Activated naive CD4-positive, alpha-beta T cell treated with anti-CD3 and anti-CD28 coated beads, Interleukin-2, amount 50 U/mL, for 72 hours (primary cell): Measurements from ENCODE around the gene SCN10A. TPM values are rescaled to one million over a fixed set of nuclear protein-coding genes. Genes with fewer than 3 reads are reported as not detected.
A peak's percentile ranks its signal among the peaks of the same experiment; 100 is the strongest.

Experiments
- ATAC-seq, 2 donors: fragments of 150-1000 bp; cut with Tn5 transposase; 2 replicates each; pipeline ENCODE4 v1.10.0; 2021; ENCODE audit warnings: mild to moderate bottlenecking in 2 of 2, moderate library complexity in 2 of 2
- DNase-seq, 2 donors: peaks; one replicate each; pipeline ENCODE4 v3.0.0; 2021 to 2022; ENCODE audit warnings: low spot score in 2 of 2
- H3K27ac Mint-ChIP-seq, 2 donors: one replicate each; pipeline ENCODE4 v1.8.0; 2022; ENCODE audit warnings: mild to moderate bottlenecking in 2 of 2, mixed read lengths in 2 of 2
- H3K36me3 Mint-ChIP-seq, 2 donors: one replicate each; pipeline ENCODE4 v1.8.0; 2022; ENCODE audit warnings: mixed read lengths in 2 of 2
- H3K9me3 Mint-ChIP-seq, 2 donors: one replicate each; pipeline ENCODE4 v1.8.0; 2022; ENCODE audit warnings: mixed read lengths in 2 of 2
- total RNA-seq, 2 donors: library from RNA; stranded (reverse); gene quantifications; one replicate each; pipeline ENCODE4 v1.2.3, GENCODE V29; 2022

SCN10A gene
- total RNA-seq, 2 donors from 2014 or later: not detected

- DNase-seq: no peak
- ATAC-seq: no peak
- H3K27ac Mint-ChIP-seq: no peak overlapping the region
- H3K36me3 Mint-ChIP-seq: no peaks in the 10 kb centered on the region
- H3K9me3 Mint-ChIP-seq: no peaks in the 10 kb centered on the region
Measured at GRCh38 chr3:38702231-38702630, 113.8 kb downstream of the SCN10A start.

- no peak overlapping the region for H3K27ac Mint-ChIP-seq
- no peaks in the 10 kb centered on the region for H3K36me3 Mint-ChIP-seq
Measured at GRCh38 chr3:38698760-38699159, 117.3 kb downstream of the SCN10A start.

GRCh38 chr3:38698061-38698460 lies 118.0 kb downstream of the SCN10A start:
- DNase-seq (no peak), ATAC-seq (no peak)
- H3K36me3 Mint-ChIP-seq: no peaks in the 10 kb centered on the region
- peaks cover 0 to 3% of the 10 kb centered on the region in 2 donors for H3K9me3 Mint-ChIP-seq
- no peak overlapping the region for H3K27ac Mint-ChIP-seq

More at GRCh38 chr3:38698760-38699159, 117.3 kb downstream of the SCN10A start:
- DNase-seq (no peak), ATAC-seq (no peak)
- H3K9me3 Mint-ChIP-seq: peaks cover 0 to 3% of the 10 kb centered on the region in 2 donors

GRCh38 chr3:38696034-38696433 lies 120.0 kb downstream of the SCN10A start:
- no peak overlapping the region for H3K27ac Mint-ChIP-seq
- peaks cover 0 to 3% of the 10 kb centered on the region in 2 donors for H3K9me3 Mint-ChIP-seq
- DNase-seq (no peak), ATAC-seq (no peak)
- H3K36me3 Mint-ChIP-seq: no peaks in the 10 kb centered on the region

GRCh38 chr3:38690185-38690584 lies 125.8 kb downstream of the SCN10A start:
- H3K36me3 Mint-ChIP-seq: no peaks in the 10 kb centered on the region

GRCh38 chr3:38689774-38690173 lies 126.2 kb downstream of the SCN10A start:
- ATAC-seq (no peak), DNase-seq (no peak)
- Mint-ChIP-seq H3K27ac (no peak overlapping the region), H3K9me3 (no peaks in the 10 kb centered on the region), H3K36me3 (no peaks in the 10 kb centered on the region)

More at GRCh38 chr3:38690185-38690584, 125.8 kb downstream of the SCN10A start:
- no peak for ATAC-seq
- peaks cover 0 to 3% of the 10 kb centered on the region in 2 donors for H3K9me3 Mint-ChIP-seq
- no peak overlapping the region for H3K27ac Mint-ChIP-seq
- DNase-seq: no peak

- ATAC-seq (no peak), DNase-seq (no peak)
- no peaks in the 10 kb centered on the region for H3K9me3 Mint-ChIP-seq
- H3K36me3 Mint-ChIP-seq: no peaks in the 10 kb centered on the region
- no peak overlapping the region for H3K27ac Mint-ChIP-seq
Measured at GRCh38 chr3:38689346-38689745, 126.7 kb downstream of the SCN10A start.

- Mint-ChIP-seq H3K27ac (no peak overlapping the region), H3K36me3 (no peaks in the 10 kb centered on the region)
- no peak for ATAC-seq
Measured at GRCh38 chr3:38687321-38687720, 128.7 kb downstream of the SCN10A start.

GRCh38 chr3:38684546-38684945 lies 131.5 kb downstream of the SCN10A start:
- Mint-ChIP-seq H3K36me3 (no peaks in the 10 kb centered on the region), H3K27ac (no peak overlapping the region), H3K9me3 (no peaks in the 10 kb centered on the region)
- ATAC-seq: no peak
- no peak for DNase-seq

More at GRCh38 chr3:38687321-38687720, 128.7 kb downstream of the SCN10A start:
- DNase-seq: no peak
- H3K9me3 Mint-ChIP-seq: no peaks in the 10 kb centered on the region

GRCh38 chr3:38669668-38670067 lies 146.3 kb downstream of the SCN10A start:
- DNase-seq (no peak), ATAC-seq (no peak)
- Mint-ChIP-seq H3K9me3 (no peaks in the 10 kb centered on the region), H3K27ac (no peak overlapping the region), H3K36me3 (no peaks in the 10 kb centered on the region)

GRCh38 chr3:38662544-38662943 lies 153.5 kb downstream of the SCN10A start:
- peaks cover 0 to 16% of the 10 kb centered on the region in 2 donors for H3K36me3 Mint-ChIP-seq
- ATAC-seq (no peak), DNase-seq (no peak)
- peaks cover 4 to 5% of the 10 kb centered on the region in 2 donors for H3K9me3 Mint-ChIP-seq
- no peak overlapping the region for H3K27ac Mint-ChIP-seq

- no peak for DNase-seq
- Mint-ChIP-seq H3K9me3 (peaks cover 4 to 5% of the 10 kb centered on the region in 2 donors), H3K36me3 (peaks cover 0 to 16% of the 10 kb centered on the region in 2 donors), H3K27ac (no peak overlapping the region)
- ATAC-seq: no peak
Measured at GRCh38 chr3:38658841-38659240, 157.2 kb downstream of the SCN10A start.

- ATAC-seq (no peak), DNase-seq (no peak)
- Mint-ChIP-seq H3K36me3 (peaks cover 0 to 9% of the 10 kb centered on the region in 2 donors), H3K9me3 (no peaks in the 10 kb centered on the region), H3K27ac (peak overlapping the region in 1 of 2 donors; percentile 75)
Measured at GRCh38 chr3:38657369-38657768, 158.6 kb downstream of the SCN10A start.

- DNase-seq (peak in 1 of 2 donors; percentile 27), ATAC-seq (peak; percentile 45 to 70)
- no peaks in the 10 kb centered on the region for H3K36me3 Mint-ChIP-seq
- no peaks in the 10 kb centered on the region for H3K9me3 Mint-ChIP-seq
- no peak overlapping the region for H3K27ac Mint-ChIP-seq
Measured at GRCh38 chr3:38655708-38656300, 160.2 kb downstream of the SCN10A start.

- DNase-seq: no peak
- no peaks in the 10 kb centered on the region for H3K9me3 Mint-ChIP-seq
- H3K36me3 Mint-ChIP-seq: no peaks in the 10 kb centered on the region
- no peak for ATAC-seq
- H3K27ac Mint-ChIP-seq: no peak overlapping the region
Measured at GRCh38 chr3:38653685-38654537, 162.1 kb downstream of the SCN10A start.

- Mint-ChIP-seq H3K9me3 (no peaks in the 10 kb centered on the region), H3K27ac (no peak overlapping the region), H3K36me3 (no peaks in the 10 kb centered on the region)
- ATAC-seq (no peak), DNase-seq (no peak)
Measured at GRCh38 chr3:38652934-38653333, 163.1 kb downstream of the SCN10A start.

- DNase-seq (peak; percentile 72 to 76), ATAC-seq (peak; percentile 53 to 64)
- Mint-ChIP-seq H3K9me3 (no peaks in the 10 kb centered on the region), H3K27ac (no peak overlapping the region), H3K36me3 (no peaks in the 10 kb centered on the region)
Measured at GRCh38 chr3:38651153-38651789, 164.7 kb downstream of the SCN10A start.
